ENCODE results near the gene USP16.

The USP16 gene

GRCh38 chr21:29082046-29082815, 57.8 kb downstream of the USP16 start:
- TF ChIP-seq CTCF (IDR thresholded peaks at IDR 0.05) = no peak

- no peak for TF ChIP-seq CTCF (IDR thresholded peaks at IDR 0.05)
Measured at GRCh38 chr21:29083306-29083705, 58.8 kb downstream of the USP16 start.

- TF ChIP-seq CTCF (IDR thresholded peaks at IDR 0.05) = no peak
Measured at GRCh38 chr21:29084372-29084771, 59.9 kb downstream of the USP16 start.

- no peak for TF ChIP-seq CTCF (IDR thresholded peaks at IDR 0.05)
Measured at GRCh38 chr21:29085106-29085752, 60.8 kb downstream of the USP16 start.

GRCh38 chr21:29091033-29091432, 66.6 kb downstream of the USP16 start:
- no peak for TF ChIP-seq CTCF (IDR thresholded peaks at IDR 0.05)

GRCh38 chr21:29092102-29092959, 67.9 kb downstream of the USP16 start:
- no peak for TF ChIP-seq CTCF (IDR thresholded peaks at IDR 0.05)

GRCh38 chr21:29096218-29097015, 71.9 kb downstream of the USP16 start:
- TF ChIP-seq CTCF (IDR thresholded peaks at IDR 0.05) = no peak

All from LNCAP (cell line).